GM12878 (cell line): ENCODE data around the gene TRAM1L1. TPM values are rescaled to one million over a fixed set of nuclear protein-coding genes. Genes with fewer than 3 reads are reported as not detected.

ENCODE experiments used
- ATAC-seq: fragments of 200-7000 bp; cut with Tn5 transposase; 3 replicates; pipeline ENCODE4 v1.9.1; 2020; ENCODE audit warnings: mild to moderate bottlenecking, moderate library complexity
- Bru-seq: library from RNA; stranded (reverse); fragments of 400-500 nt; gene quantifications from one replicate; lab custom pipeline; 2021; lab: Mats Ljungman, UMichigan
- BruChase-seq, 2 experiments: library from RNA; stranded (reverse); fragments of 400-500 nt; gene quantifications; one replicate each; lab custom pipeline; 2021; lab: Mats Ljungman, UMichigan
- BruUV-seq: library from RNA; stranded (reverse); fragments of 400-500 nt; replicated peaks from 2 replicates; lab custom pipeline; 2021; lab: Mats Ljungman, UMichigan
- CTCF ChIA-PET: fragments of 300-600 bp; sonication (Branson Sonifier 250); formaldehyde crosslinking; extraction: SDS; loops from one replicate; lab custom pipeline; 2021; ENCODE audit warnings: inconsistent platforms; lab: Yijun Ruan, JAX
- POLR2A ChIA-PET: fragments of 350-600 bp; formaldehyde crosslinking; extraction: SDS; loops from one replicate; lab custom pipeline; 2021; ENCODE audit warnings: inconsistent platforms; lab: Charles Lee
- RAD21 ChIA-PET: fragments of 300-600 bp; sonication (Branson Sonifier 250); formaldehyde crosslinking; loops from one replicate; lab custom pipeline; 2023; ENCODE audit warnings: antibody characterized with exemption; ENCODE audit not compliant: unreplicated experiment; lab: Charles Lee
- SMC1A ChIA-PET: fragments of 300-600 bp; sonication (Branson Sonifier 250); formaldehyde crosslinking; loops from one replicate; lab custom pipeline; 2023; ENCODE audit not compliant: unreplicated experiment, uncharacterized antibody; lab: Charles Lee
- DNase-seq: peaks from one replicate; pipeline ENCODE4 v3.0.0-alpha.2; 2011; ENCODE audit warnings: low read depth, low spot score
- FAIRE-seq: peaks from 3 replicates; lab custom pipeline; 2011; peaks lifted over from hg19 to GRCh38; lab: Jason Lieb, UNC
- H2AFZ ChIP-seq: 2 replicates; pipeline ENCODE4 v1.6.0; 2011; ENCODE audit warnings: low read depth, low read length, control low read depth; ENCODE audit not compliant: control insufficient read depth
- H3K27ac ChIP-seq: 2 replicates; pipeline ENCODE4 v1.5.1; 2011; ENCODE audit warnings: control low read depth; ENCODE audit not compliant: control insufficient read depth, insufficient read depth
- H3K27me3 ChIP-seq, 2 experiments: replicated peaks in 1 of 2; 2 replicates each; pipeline versions ENCODE4 v1.6.0 to v1.6.1; 2011; ENCODE audit warnings: low read length in 1 of 2; ENCODE audit not compliant: control insufficient read depth in 2 of 2, insufficient read depth in 2 of 2
- H3K36me3 ChIP-seq, 2 experiments: 2 replicates each; pipeline ENCODE4 v1.5.1; 2011; ENCODE audit warnings: low read length in 1 of 2; ENCODE audit not compliant: control insufficient read depth in 2 of 2, insufficient read depth in 2 of 2
- H3K4me1 ChIP-seq: 2 replicates; pipeline ENCODE4 v1.6.1; 2011; ENCODE audit warnings: mild to moderate bottlenecking, low read length, moderate library complexity, mixed read lengths; ENCODE audit not compliant: control insufficient read depth, insufficient read depth
- H3K4me2 ChIP-seq: 2 replicates; pipeline ENCODE4 v1.6.0; 2011; ENCODE audit warnings: control low read depth; ENCODE audit not compliant: control insufficient read depth, insufficient read depth
- H3K4me3 ChIP-seq: fragments of 200-600 bp; sonication (generic); 2 replicates; pipeline ENCODE4 v1.5.1; 2016
- H3K79me2 ChIP-seq: 2 replicates; pipeline ENCODE4 v1.6.0; 2011; ENCODE audit warnings: low read length; ENCODE audit not compliant: control insufficient read depth, insufficient read depth
- H3K9ac ChIP-seq: 2 replicates; pipeline ENCODE4 v1.8.0; 2011; ENCODE audit warnings: low read length, control low read depth, mixed read lengths; ENCODE audit not compliant: control insufficient read depth, insufficient read depth
- H3K9me3 ChIP-seq: replicated peaks from 3 replicates; pipeline ENCODE4 v1.5.1; 2011; ENCODE audit warnings: mild to moderate bottlenecking, low read length; ENCODE audit not compliant: control insufficient read depth, insufficient read depth
- H4K20me1 ChIP-seq: 2 replicates; pipeline ENCODE4 v1.6.0; 2011; ENCODE audit not compliant: control insufficient read depth, insufficient read depth
- CHD1 ChIP-seq: IDR thresholded peaks from 2 replicates; pipeline ENCODE4 v1.6.1; 2012; ENCODE audit warnings: low read depth, low read length, improper control_type of control experiment
- KLF5 ChIP-seq: fragments of 450-650 bp; IDR thresholded peaks from 2 replicates; pipeline ENCODE4 v1.6.1; 2014; ENCODE audit warnings: mild to moderate bottlenecking; ENCODE audit not compliant: partially characterized antibody
- PML ChIP-seq: IDR thresholded peaks from 2 replicates; pipeline ENCODE4 v1.6.1; 2012; ENCODE audit warnings: low read length, inconsistent platforms
- SRF ChIP-seq, 2 experiments: IDR thresholded peaks; 2 replicates each; pipeline ENCODE4 v1.6.1; 2011; ENCODE audit warnings: low read depth in 2 of 2, low read length in 2 of 2, mild to moderate bottlenecking in 1 of 2, moderate library complexity in 1 of 2
- WGBS: methylation state at CpG from one replicate; pipeline ENCODE4 v1.1.6; 2016; ENCODE audit warnings: low lambda C conversion rate; ENCODE audit not compliant: insufficient replicate concordance, insufficient coverage; ENCODE audit errors: missing lambda C conversion rate; 5-methylcytosine and 5-hydroxymethylcytosine counted together
- in situ Hi-C: fragments of 300-500 bp; cut with MboI; formaldehyde crosslinking; loops from 9 replicates; pipeline ENCODE4 v1.14.3; 2018; ENCODE audit warnings: mixed read lengths
- intact Hi-C: fragments of 100-400 bp; cut with micrococcal nuclease; formaldehyde crosslinking; loops from one replicate; pipeline ENCODE4 v1.14.2; 2022; ENCODE audit not compliant: unreplicated experiment
- long read RNA-seq, 2 experiments: library from polyadenylated mRNA; unstranded; transcript quantifications; one replicate each; pipeline ENCODE4 v2.0.0, GENCODE V29; 2019 to 2020
- polyA minus RNA-seq, 3 experiments: library from RNA; depleted of rRNA, polyadenylated mRNA; stranded (reverse); fragments of >200 nt; gene quantifications; 2 replicates each; pipeline ENCODE4 v1.2.3, GENCODE V29; 2011
- polyA plus RNA-seq, 11 experiments: library from polyadenylated mRNA; depleted of rRNA in 4 of 11; unstranded in 6 of 11; stranded (reverse) in 5 of 11; fragments of >200 nt; fragmentation: Nextera tagmentation in 4 of 11; fragmentation: Illumina TruSeq in 1 of 11; extraction: Ambion mirVana in 4 of 11; extraction: Trizol in 1 of 11; gene quantifications; 1 replicate in 1 of 11; 2 replicates in 10 of 11; pipeline versions ENCODE4 v1.2.1 to v1.2.3, GENCODE V29; 2011 to 2016; ENCODE audit warnings: inconsistent platforms in 2 of 11, missing spikeins in 2 of 11, low read depth in 1 of 11
- total RNA-seq, 4 experiments: library from RNA; depleted of rRNA in 3 of 4; stranded (reverse); fragments of >200 nt in 3 of 4; fragmentation: Illumina TruSeq in 1 of 4; extraction: Trizol in 1 of 4; gene quantifications; 2 replicates each; pipeline versions ENCODE4 v1.2.1 to v1.2.3, GENCODE V29; 2013 to 2021
- TF ChIP-seq, protein P1 (sequence below): fragments of 450-650 bp; IDR thresholded peaks from 2 replicates; pipeline ENCODE4 v1.6.1; 2017; ENCODE audit warnings: mild to moderate bottlenecking, low read depth, inconsistent platforms; ENCODE audit not compliant: poor library complexity, severe bottlenecking
- TF ChIP-seq, protein P2 (sequence below): IDR thresholded peaks from 2 replicates; pipeline ENCODE4 v1.6.1; 2012; ENCODE audit warnings: low read length, inconsistent platforms

TRAM1L1 gene
- total RNA-seq (2013; cell fraction: nucleolus; rRNA removed) = not detected in 2 replicates
- total RNA-seq (2014; rRNA removed) (not detected in 2 replicates), total RNA-seq (2014; rRNA removed; fragmentation: Illumina TruSeq; extraction: Trizol) (not detected in 2 replicates), total RNA-seq (2021) (not detected in 2 replicates), polyA plus RNA-seq (2011; rRNA removed) (not detected in 2 replicates), polyA plus RNA-seq (2014; fragmentation: Illumina TruSeq; extraction: Trizol) (not detected in 2 replicates), polyA plus RNA-seq (2014; fragmentation: Nextera tagmentation; extraction: Ambion mirVana) (not detected), polyA plus RNA-seq (2014; rRNA removed) (not detected in 2 replicates), polyA plus RNA-seq (2016; fragmentation: Nextera tagmentation; extraction: Ambion mirVana) (not detected), polyA minus RNA-seq (2011; rRNA and poly(A)+ RNA removed) (not detected in 2 replicates), Bru-seq, nascent RNA (percentile 18 among the genes with signal in this experiment), BruChase-seq, experiment 1, labeled RNA remaining after a 6-hour chase (not detected), BruChase-seq, experiment 2, labeled RNA remaining after a 2-hour chase (not detected)
- not detected for polyA plus RNA-seq (2011; ENCODE audit: low read depth)
- not detected in 2 replicates for polyA plus RNA-seq (2011; cell fraction: cytosol; rRNA removed)
- polyA plus RNA-seq (2011; cell fraction: nucleus; rRNA removed) = not detected in 2 replicates
- 0.07 and 0.11 TPM in 2 replicates for polyA plus RNA-seq (2012)
- polyA minus RNA-seq (2011; cell fraction: cytosol; rRNA and poly(A)+ RNA removed) = not detected in 2 replicates
- polyA minus RNA-seq (2011; cell fraction: nucleus; rRNA and poly(A)+ RNA removed) = not detected in 2 replicates
- long read RNA-seq, experiment 1 = 0 reads
- long read RNA-seq, experiment 2 = 0 reads

DNA sequence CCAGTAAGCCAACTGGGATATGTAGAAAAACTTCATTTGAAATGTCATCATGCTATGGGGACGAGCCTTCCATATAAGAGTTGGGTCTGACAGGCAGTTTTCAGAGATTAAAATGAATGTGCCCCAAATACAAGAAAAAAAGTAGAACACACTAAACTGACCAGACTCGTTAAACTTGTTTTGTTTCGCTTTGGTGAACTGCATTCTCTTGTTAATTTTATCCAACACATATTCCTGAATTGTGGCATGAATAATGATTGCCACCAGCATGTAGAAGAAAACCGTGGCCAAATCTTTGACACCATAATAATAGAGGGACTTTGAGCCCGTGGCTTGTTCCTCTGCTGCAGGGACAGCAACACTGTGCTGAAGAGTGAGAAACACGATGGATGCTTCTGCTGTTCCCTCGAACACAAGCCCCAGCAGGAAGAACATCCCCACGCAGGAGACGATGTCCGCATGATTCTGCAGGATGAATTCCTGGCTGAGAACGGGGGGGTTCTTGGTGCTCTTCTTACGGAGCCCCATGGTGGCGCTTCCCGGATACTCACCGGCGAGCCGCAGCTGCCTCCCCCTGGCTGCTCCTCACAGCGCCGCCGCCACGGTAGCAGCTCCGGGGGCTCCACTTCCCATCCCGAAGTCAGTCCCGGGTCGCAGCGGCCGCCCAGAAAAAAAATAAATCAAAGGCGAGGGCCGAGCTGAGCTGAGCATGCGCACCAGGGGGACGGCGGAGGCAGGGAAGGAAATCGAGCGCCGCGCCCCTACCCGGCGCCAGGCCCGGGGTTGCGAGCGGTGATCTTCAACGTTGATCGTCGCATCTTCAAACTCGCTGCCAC, at the start of gene TRAM1L1:
Gene TRAM1L1 (minus strand): TSS at position 711 of the 836 bp plus-strand sequence. CDS start 183 bp downstream, at position 528.
- in situ Hi-C loops (no loop called here), intact Hi-C loops (no loop called here)
- no peak within 1 kb of the TSS for H3K27ac ChIP-seq
- ChIA-PET CTCF (no interaction called here), RAD21 (no interaction called here), SMC1A (no interaction called here), POLR2A (no interaction called here)
- H3K36me3 ChIP-seq = no peaks in the 10 kb centered on the region
- no peak within 1 kb of the TSS for H3K4me3 ChIP-seq
- 35% methylated on average over 35 of the region's 45 CpGs for WGBS
- TF ChIP-seq, protein P1, sequence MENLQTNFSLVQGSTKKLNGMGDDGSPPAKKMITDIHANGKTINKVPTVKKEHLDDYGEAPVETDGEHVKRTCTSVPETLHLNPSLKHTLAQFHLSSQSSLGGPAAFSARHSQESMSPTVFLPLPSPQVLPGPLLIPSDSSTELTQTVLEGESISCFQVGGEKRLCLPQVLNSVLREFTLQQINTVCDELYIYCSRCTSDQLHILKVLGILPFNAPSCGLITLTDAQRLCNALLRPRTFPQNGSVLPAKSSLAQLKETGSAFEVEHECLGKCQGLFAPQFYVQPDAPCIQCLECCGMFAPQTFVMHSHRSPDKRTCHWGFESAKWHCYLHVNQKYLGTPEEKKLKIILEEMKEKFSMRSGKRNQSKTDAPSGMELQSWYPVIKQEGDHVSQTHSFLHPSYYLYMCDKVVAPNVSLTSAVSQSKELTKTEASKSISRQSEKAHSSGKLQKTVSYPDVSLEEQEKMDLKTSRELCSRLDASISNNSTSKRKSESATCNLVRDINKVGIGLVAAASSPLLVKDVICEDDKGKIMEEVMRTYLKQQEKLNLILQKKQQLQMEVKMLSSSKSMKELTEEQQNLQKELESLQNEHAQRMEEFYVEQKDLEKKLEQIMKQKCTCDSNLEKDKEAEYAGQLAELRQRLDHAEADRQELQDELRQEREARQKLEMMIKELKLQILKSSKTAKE = no peak
- TF ChIP-seq KLF5 = no peak
- TF ChIP-seq PML = no peak
- no peak for TF ChIP-seq CHD1
- TF ChIP-seq, protein P2, sequence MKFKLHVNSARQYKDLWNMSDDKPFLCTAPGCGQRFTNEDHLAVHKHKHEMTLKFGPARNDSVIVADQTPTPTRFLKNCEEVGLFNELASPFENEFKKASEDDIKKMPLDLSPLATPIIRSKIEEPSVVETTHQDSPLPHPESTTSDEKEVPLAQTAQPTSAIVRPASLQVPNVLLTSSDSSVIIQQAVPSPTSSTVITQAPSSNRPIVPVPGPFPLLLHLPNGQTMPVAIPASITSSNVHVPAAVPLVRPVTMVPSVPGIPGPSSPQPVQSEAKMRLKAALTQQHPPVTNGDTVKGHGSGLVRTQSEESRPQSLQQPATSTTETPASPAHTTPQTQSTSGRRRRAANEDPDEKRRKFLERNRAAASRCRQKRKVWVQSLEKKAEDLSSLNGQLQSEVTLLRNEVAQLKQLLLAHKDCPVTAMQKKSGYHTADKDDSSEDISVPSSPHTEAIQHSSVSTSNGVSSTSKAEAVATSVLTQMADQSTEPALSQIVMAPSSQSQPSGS = no peak
- TF ChIP-seq SRF (IDR thresholded peaks at IDR 0.05; ENCODE audit: low read depth in 2 of 2, low read length in 2 of 2) = peak in 1 of 2 experiments; percentile 47; a peak in 1 of 4 replicates
- H4K20me1 ChIP-seq = no peaks in the 10 kb centered on the region
- no peaks in the 10 kb centered on the region for H3K27me3 ChIP-seq
- no peaks in the 10 kb centered on the region for H3K9me3 ChIP-seq
- no peaks in the 10 kb centered on the region for H3K79me2 ChIP-seq
- H3K9ac ChIP-seq = no peak within 1 kb of the TSS
- no peak within 1 kb of the TSS for H3K4me2 ChIP-seq
- H3K4me1 ChIP-seq = no peaks in the 10 kb centered on the region
- DNase-seq (no peak), FAIRE-seq (no peak), ATAC-seq (no peak)
- BruUV-seq = no TSS peak
- H2AFZ ChIP-seq = no peak within 1 kb of the TSS
